ENCODE measurements around the gene CPN1.

- TF ChIP-seq ZFP30 (CRISPR knock-in tag; IDR thresholded peaks at IDR 0.05; ENCODE audit: borderline replicate concordance) (no peak), CTCF (IDR thresholded peaks at IDR 0.05 in 2 of 3, conservative IDR thresholded peaks at IDR 0.05 in 1 of 3; ENCODE audit: insufficient read depth in 2 of 3, low read depth in 1 of 3, low read length in 3 of 3) (no peak), RAD21 (CRISPR knock-in tag; conservative IDR thresholded peaks at IDR 0.05 in 1 of 2, IDR thresholded peaks at IDR 0.05 in 1 of 2) (no peak), HMGXB4 (CRISPR knock-in tag; IDR thresholded peaks at IDR 0.05) (no peak), ZNF57 (CRISPR knock-in tag; IDR thresholded peaks at IDR 0.05) (no peak)
Observed at GRCh38 chr10:100081075-100082001, at the start of gene CPN1.

All from K562 (cell line).